GM03348 (cell line): ENCODE results near the gene BOLA1.
"Not testable (repeated sequence)": the region's sequence is repeated elsewhere in the genome, so short reads cannot be mapped to it uniquely, and the experiment has no call there.

Experiments
- DNase-seq: peaks from one replicate; pipeline ENCODE4 v3.0.0; 2012; ENCODE audit warnings: low spot score

BOLA1 gene

GRCh38 chr1:149899460-149900284 lies at the start of gene BOLA1:
TSS of gene BOLA1 (plus strand) at chr1:149899568. CDS start at chr1:149900060, 492 bp downstream.
- DNase-seq = peak; percentile 95

- DNase-seq = no peak
These were observed 49.4 kb upstream of the BOLA1 start for GRCh38 chr1:149849947-149850360.

- DNase-seq = not testable (repeated sequence)
These were observed 48.5 kb upstream of the BOLA1 start for GRCh38 chr1:149850732-149851345.

GRCh38 chr1:149851585-149852213 lies 47.7 kb upstream of the BOLA1 start:
- not testable (repeated sequence) for DNase-seq

GRCh38 chr1:149852263-149852662 lies 47.1 kb upstream of the BOLA1 start:
- DNase-seq = not testable (repeated sequence)

- not testable (repeated sequence) for DNase-seq
These were observed 39.1 kb upstream of the BOLA1 start for GRCh38 chr1:149860271-149860670.

GRCh38 chr1:149860684-149861496 lies 38.5 kb upstream of the BOLA1 start:
- DNase-seq = not testable (repeated sequence)

- DNase-seq = not testable (repeated sequence)
These were observed 37.8 kb upstream of the BOLA1 start for GRCh38 chr1:149861497-149862054.

GRCh38 chr1:149866887-149867286 lies 32.5 kb upstream of the BOLA1 start:
- DNase-seq = not testable (repeated sequence)

GRCh38 chr1:149873060-149873459 lies 26.3 kb upstream of the BOLA1 start:
- not testable (repeated sequence) for DNase-seq

- DNase-seq = no peak
These were observed 22.0 kb upstream of the BOLA1 start for GRCh38 chr1:149877211-149877946.

- DNase-seq = no peak
These were observed 19.8 kb upstream of the BOLA1 start for GRCh38 chr1:149879556-149879955.

GRCh38 chr1:149881876-149882275 lies 17.5 kb upstream of the BOLA1 start:
- DNase-seq = no peak

GRCh38 chr1:149883598-149884247 lies 15.6 kb upstream of the BOLA1 start:
- no peak for DNase-seq

- DNase-seq = peak; percentile 36
These were observed 14.7 kb upstream of the BOLA1 start for GRCh38 chr1:149884433-149885338.

- DNase-seq = peak; percentile 84
These were observed 13.8 kb upstream of the BOLA1 start for GRCh38 chr1:149885339-149886120.

GRCh38 chr1:149886121-149886395 lies 13.3 kb upstream of the BOLA1 start:
- not testable (repeated sequence) for DNase-seq

- DNase-seq = peak; percentile 94
These were observed 12.8 kb upstream of the BOLA1 start for GRCh38 chr1:149886396-149887195.
